Epidermal melanocyte (primary cell): Measurements from ENCODE around the gene CCNJL.
"Not testable (repeated sequence)": the region's sequence is repeated elsewhere in the genome, so short reads cannot be mapped to it uniquely, and the experiment has no call there.

Experiments used
- DNase-seq: peaks from one replicate; pipeline ENCODE4 v3.0.0; 2011; ENCODE audit warnings: low spot score; ENCODE audit not compliant: insufficient read length

The CCNJL gene

GRCh38 chr5:160334716-160335115 is 22.4 kb upstream of the CCNJL start:
- DNase-seq: not testable (repeated sequence)

DNA sequence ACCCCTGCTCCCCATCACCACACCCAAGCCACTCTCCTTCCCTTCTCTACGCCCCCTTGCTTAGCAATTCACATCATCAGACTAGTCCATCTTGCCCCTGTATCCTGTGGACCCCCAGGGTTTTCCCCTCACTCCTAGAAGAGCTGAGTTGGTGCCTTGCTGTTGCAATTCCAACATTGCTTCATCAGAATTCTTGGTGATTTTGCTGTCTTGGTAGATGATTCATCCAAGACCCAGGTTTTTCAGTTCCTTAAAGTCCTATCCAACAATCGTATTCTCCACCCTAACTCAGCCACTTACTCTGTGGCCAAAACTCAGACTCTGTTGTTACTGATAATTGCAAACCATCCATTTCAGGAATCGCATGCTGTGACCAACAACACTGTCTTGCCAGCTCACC is 21.4 kb upstream of the CCNJL start:
- no peak for DNase-seq

DNA sequence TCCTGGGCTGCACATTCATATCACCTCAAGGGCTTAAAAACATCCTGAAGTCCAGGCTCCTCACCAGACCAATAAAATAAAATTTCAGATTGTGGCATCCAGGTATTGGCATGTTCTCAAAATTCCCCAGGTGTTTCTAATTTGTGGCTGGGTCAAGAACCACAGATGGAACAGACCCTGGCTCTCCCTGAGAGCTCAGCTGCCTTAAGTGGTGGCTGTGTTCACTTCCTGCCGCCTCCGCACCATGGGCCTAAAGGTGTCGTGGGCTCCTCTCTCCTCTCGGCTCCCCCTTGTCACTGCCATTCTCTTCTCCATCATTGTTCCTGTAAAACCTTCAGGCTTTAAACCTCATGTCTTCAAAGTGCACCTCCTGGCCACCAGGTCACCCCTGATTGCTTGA is 17.8 kb upstream of the CCNJL start:
- DNase-seq: no peak

- no peak for DNase-seq
Measured at GRCh38 chr5:160327818-160328217, 15.5 kb upstream of the CCNJL start.

GRCh38 chr5:160326981-160327380 is 14.6 kb upstream of the CCNJL start:
- DNase-seq: no peak

DNA sequence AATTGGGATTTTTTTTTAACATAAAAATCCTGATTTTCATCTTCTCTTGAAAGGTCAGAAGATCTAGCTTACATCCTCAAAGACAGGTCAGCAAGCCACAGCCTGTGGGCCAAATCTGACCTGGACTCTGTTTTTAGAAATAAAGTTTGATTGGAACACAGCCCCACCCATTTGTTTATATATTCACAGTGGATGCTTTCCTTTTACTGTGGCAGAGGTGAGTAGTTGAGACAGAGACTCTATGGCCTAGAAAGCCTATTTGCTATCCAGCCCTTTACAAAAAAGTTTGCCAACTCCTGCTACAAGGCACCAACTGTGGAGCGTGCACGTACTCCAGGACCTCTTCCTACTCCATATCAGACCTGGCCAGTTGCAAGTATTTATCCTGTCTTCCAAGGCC is 13.4 kb upstream of the CCNJL start:
- no peak for DNase-seq

DNA sequence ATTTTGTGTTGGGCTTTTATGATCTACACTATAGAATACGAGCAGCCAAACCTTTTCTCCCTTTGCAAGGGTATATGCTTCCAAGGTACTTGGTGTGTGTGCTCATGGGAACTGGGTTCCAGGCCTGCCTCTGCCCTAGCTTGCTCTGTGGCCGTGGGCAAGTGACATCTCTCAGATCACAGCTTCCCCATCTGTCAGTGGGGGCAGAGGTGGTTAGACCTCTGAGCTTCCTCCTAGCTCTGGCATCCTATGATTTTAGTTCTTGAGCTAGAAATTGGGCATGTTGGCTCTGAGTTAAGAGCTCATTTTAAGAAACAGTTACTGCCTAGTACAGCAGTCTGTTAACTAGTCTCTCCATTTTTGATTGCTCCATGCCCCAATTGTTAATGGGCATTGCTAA is 12.5 kb upstream of the CCNJL start:
- DNase-seq: no peak

DNA sequence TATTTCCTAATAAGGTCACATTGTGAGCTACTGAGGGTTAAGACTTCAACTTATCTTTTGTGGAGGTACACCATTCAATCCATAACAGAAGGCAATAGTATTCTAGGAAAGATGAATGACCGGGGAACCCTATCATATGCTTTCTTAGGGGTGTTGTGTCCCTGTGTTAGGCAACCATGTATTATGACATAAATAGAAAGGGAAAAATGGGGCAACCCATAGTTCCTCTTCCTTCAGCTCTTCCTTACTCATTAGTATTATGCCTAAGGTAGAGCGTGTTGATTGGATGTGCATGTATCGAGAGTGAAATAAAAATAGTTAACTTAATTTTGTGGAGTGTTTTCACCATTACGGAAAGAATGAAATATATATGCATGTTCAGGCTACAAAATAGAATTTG is 6.0 kb upstream of the CCNJL start:
- no peak for DNase-seq

GRCh38 chr5:160317434-160317833 is 5.1 kb upstream of the CCNJL start:
- no peak for DNase-seq

DNA sequence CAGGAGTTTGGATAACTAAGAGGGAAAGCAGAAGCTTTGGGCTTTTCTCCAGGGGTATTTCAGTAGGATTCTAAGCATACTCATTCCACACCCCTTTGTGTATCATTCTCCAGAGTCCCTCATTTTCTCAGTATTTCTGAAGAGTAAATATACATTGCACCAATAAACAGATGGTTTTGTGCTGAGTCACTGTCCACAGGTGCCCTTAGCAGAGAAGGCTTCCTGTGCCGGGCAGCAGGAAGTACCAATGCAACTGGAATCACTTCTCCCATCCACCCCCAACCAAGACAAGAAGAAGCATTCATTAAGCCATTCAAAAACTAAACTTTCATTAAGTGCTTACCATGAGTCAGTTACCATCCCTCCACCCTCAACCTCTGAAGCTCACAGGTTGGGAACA is 3.6 kb upstream of the CCNJL start:
- no peak for DNase-seq

DNA sequence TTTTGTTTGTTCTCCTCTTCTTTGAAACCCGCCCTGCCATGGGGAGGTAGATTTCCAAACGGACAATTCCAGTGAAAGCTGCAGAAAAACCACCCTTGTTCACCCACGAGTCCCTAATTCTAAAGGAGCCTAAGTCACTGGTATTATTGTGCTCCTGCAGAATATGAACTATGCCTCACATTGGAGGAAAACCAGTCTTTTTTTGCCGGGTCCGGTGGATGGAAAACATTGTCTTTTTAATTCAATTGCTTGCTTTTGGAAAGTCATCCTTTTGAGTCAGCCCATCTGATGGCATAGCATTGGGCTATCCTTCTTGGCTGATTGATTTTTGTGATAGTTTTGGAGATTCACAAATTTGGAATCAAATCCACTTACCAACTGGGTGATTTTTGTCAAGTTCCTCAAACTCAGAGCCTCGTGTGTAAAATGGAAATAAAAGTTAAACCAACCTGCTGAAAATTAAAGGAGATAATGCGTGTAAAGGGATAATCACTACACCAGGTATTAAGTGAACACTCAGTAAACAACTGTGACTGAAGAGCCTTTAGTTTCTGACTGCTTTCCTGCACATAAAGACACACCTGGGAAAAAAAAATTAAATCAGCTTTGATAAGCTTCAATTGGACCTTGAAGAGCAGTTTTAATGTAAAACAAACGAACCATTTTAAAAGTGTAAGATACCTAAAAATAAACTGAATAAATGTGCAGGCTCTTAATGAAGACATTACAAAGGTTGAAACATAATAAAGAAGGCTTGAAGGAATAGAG is 780 bp upstream of the CCNJL start:
- no peak for DNase-seq

DNA sequence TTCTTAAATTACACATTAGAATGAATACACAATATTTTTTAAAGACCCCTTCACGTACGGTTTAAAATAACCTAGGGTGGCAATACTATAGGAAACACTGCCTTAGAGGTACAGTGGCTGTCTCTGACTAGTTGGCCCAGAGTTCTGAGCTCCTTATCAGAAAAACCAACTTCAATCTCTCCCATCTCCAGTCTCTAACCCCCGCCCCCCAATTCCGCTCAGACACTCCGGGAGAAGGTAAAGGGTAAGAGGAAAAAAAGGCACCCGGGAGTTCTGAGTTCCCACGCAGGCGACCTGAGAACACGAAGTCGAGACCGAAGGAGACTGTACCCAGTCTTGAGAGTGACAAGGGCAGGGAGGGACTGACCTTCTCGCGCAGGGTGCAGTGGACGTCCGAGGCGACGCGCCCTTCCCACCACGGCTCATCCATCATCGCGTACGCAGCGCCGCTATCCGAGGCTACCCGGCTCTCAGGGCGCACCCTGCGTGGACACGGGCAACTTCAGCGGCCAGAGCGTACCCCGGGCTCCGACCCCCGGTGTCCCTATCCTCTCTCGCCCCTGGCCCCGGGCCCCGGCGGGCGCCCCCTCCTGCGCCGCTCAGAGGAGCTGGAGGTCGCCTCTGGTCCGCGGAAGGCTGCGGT is 752 bp downstream of the CCNJL start:
- no peak for DNase-seq

DNA sequence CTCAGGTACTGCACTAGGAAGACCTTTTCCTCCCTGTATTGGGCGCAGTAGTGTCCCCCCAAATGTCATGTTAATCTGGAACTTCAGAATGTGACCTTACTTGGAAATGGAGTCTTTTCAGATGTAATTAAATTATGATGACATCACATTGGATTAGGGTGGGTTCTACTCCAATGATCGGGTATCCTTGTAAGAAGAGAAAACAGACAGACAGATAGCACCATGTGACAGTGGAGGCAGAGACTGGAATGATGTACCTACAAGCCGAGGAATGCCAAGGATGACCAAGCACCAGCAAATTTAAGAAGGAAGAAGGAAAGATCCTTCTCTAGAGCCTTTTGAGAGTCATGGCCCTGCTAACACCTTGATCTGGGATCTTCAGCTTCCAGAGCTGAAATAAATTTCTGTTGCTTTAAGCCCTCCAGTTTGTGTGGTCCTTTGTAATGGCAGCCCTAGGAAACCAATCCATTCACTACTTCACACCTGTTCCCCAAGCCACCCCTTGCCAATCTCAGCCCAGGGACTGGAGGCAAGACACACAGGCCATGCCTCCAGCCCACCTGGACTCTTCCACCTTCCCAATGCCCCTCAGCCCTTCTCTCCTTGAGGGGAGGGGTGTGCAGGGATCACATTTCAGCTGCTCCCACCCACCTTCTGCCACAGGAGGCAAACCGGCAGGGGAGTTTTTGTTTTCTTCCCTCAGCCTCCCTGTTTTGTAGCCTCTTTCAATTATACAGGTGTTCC is 1.6 kb downstream of the CCNJL start:
- no peak for DNase-seq

DNA sequence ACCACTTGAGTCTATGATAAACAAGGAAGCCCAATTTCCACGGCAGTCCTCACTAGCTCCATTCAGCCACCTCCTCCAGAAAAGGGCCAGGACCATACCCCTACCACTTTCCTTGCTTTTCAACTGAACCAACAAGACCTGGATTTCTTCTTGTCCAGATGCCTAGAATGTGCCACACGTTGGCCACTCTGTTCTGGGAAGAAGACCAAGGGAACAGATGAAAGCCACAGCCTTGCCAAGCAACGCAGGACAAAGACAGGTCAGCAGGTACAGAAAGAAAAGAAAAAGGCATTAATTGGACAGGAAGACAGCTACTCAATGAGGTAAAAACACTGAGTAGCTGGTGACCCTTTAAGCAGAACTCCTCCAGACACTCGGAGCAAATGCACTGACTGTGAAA is 2.2 kb downstream of the CCNJL start:
- DNase-seq: no peak

DNA sequence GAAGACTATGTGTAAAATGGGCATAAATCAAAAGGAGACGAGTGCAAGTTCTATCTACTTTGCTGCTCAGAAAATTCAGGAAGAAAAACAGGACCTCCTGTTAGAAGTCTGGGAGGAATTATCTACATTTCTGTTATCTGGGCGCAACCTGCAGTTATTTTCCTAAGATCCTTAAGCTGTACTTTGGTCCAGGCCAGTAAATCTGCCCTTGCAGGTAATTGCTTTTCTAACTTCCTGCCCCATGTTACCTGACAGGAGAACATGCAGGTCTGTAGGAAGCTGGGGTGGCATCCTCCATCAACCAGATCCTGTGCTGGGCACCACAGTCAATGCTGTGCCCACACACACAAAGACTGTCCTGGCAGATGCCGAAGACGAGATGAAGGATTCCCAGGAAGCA is 5.7 kb downstream of the CCNJL start:
- DNase-seq: no peak

GRCh38 chr5:160305319-160305718 is 7.0 kb downstream of the CCNJL start:
- DNase-seq: no peak

DNA sequence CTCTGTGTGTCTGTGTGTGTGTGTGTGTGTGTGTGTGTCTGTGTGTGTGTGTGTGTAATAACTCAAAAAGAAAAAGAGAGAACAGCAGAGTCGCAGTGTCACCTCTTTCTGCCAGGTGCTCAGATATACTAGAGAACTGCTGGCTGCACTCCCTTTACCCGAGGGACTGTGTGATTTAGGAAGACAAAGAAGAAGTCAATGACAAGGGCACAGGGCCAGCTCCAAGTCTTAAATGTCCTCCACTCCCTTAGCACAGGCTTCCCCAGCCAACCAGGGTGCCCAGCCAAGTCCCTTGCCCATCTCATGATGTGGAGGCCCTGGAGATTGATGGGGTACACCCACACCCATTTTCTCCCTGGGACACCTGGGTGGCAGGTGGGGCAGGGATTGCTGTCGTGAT is 8.7 kb downstream of the CCNJL start:
- no peak for DNase-seq

- no peak for DNase-seq
Measured at GRCh38 chr5:160298189-160298588, 14.2 kb downstream of the CCNJL start.

GRCh38 chr5:160297776-160298175 is 14.6 kb downstream of the CCNJL start:
- no peak for DNase-seq

DNA sequence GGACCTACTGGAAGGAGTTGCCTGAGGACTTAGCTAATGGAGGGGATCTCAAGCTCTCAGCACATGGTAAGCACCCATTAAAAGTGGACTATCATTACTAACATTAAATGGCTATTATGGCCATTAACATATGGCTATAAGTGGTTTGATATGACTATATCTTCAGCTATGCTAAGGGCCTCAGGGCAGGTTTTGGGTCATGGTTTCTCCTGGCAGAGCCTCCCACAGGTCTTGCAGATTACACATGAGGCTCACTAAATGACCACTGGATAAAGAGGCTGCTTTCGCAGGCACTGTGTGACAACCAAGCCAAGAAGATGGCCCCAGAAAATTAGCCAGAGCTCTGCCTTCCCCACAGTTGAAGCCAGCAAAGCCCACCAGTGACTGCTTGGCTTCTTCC is 15.4 kb downstream of the CCNJL start:
- DNase-seq: no peak

DNA sequence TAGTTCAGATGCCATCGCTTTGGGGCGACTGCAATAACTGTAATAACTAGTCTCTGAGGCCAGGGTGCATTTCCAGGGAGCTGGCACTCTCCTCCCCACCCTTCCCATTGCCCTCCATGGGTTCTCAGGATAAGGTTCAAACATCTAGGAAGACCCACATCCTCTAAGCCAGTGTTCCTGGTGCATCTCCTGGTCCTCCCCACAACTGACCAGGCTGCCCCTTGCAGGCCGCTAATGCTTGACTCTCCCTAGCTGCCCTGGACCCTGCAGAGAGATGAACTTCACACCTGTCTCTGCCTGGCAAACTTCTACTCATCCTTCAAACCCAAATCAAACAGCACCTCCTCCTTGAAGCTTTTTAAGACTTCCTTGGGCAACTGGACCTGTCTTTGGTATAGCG is 15.9 kb downstream of the CCNJL start:
- DNase-seq: no peak

GRCh38 chr5:160293901-160294561 is 18.3 kb downstream of the CCNJL start:
- no peak for DNase-seq
